ENCODE results near the gene CCNO.

DNA sequence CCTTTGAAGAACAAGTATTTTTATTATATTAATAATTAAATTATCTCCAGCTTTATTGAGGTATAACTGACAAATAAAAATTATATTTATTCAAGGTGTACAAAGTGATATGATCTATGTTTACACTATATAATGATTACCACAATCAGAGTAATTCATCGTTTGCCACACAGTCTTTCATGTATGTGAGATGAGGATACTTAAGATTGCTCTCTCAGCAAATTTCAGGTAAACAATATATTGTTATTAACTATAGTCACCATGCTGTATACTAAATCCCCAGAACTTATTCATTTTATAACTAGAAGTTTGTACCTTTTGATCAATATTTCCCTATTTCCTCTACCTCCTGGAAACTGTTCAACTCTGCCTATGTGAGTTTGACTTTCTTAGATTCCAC, 16.7 kb upstream of the CCNO start:
- TF ChIP-seq EZH2 (IDR thresholded peaks at IDR 0.05; ENCODE audit: insufficient read depth, poor library complexity, severe bottlenecking) (no peak), EZH2phosphoT487 (IDR thresholded peaks at IDR 0.05; ENCODE audit: insufficient read depth, low read depth) (no peak)
